ENCODE measurements around the gene SPR. TPM values are rescaled to one million over a fixed set of nuclear protein-coding genes. Genes with fewer than 3 reads are reported as not detected.

Gene SPR
- polyA plus RNA-seq, 2 of the 4 experiments (the other 2 are of a cell fraction) = 88.5 to 138 TPM

DNA sequence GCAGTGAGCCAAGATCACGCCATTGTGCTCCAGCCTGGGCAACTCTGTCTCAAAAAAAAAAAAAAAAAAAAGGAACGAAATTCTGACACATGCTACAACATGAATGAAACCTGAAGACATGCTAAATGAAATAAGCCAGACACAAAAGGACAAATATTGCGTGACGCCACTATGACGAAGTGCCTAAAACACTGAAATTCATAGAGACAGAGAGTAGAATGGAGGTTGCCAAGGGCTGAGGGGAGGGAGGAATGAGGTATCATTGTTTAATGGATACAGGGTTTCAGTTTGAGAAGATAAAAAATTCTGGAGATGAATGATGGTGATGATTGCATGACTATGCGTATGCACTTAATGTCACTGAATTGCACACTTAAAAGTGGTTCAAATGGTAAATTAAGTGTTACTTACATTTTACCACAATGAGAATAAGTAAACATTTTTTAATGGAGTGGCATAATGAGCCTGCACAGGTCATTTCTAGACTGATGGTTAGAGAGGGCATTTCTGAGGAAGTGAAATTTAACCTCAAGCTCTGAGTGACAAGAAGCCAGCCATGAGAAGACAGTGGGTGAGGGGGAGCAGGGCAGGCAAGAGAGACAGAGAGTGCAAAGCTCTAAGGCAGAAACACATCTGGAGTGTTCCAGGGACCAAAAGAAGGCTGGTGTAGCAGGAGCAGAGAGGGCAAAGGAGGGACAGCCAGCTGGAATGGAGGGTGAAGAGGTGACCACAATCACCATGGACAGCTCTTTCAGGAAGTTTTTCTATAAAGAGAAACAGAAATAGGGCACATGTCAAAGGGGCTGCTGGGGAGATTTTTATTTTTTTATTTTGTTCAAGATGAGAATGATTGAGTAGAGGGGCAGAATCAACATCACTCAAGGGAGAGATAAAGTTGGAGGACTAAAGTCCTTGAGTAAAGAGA, 40.8 kb upstream of the SPR start:
- POLR2A ChIA-PET = no interaction called here

DNA sequence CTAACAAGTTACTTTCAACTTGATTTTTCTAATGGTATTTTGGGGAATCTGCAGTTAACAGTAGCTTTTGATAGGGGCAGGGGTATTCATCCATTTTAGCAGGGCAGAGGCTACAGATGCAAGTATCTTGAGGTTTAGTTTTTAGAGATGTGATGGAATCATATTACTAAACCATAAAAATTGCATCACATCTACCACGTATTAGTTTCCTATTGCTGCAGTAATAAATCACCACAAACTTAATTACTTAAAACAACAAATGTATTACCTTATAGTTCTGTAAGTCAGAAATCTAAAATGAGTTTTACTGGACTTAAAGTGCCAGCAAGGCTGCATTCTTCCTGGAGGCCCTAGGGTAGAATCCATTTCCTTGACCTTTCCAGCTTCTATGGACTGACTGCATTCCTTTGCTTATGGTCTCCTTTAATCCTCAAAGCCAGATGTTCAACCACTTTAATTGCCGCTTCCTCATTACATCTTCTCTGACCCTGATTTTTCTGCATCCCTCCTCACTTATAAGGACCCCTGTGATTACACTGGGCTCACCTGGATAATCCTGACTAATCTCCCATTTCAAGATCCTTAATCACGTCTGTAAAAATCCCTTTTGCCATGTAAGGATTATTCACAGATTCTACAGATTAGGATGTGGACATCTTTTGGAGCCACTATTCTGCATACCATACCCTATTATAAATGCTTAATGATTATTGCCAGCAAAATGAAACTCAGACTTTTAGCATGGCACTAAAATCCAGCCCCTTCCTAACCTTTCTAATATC, 39.5 kb upstream of the SPR start:
- Histone ChIP-seq H3K4me2 (no peak overlapping the region), H3K4me3 (no peak overlapping the region), H3K4me1 (no peaks in the 10 kb centered on the region), H3K9me3 (no peaks in the 10 kb centered on the region), H3K27ac (no peak overlapping the region)
- ATAC-seq = no peak
- TF ChIP-seq, protein P1, sequence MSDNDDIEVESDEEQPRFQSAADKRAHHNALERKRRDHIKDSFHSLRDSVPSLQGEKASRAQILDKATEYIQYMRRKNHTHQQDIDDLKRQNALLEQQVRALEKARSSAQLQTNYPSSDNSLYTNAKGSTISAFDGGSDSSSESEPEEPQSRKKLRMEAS (IDR thresholded peaks at IDR 0.05) = no peak
- TF ChIP-seq ZC3H11A (IDR thresholded peaks at IDR 0.05) (no peak), RNF2 (IDR thresholded peaks at IDR 0.05; ENCODE audit: borderline replicate concordance, low read depth) (no peak)
- no peak for DNase-seq (ENCODE audit: low read depth in 1 of 2, low spot score in 1 of 2)
- 38% methylated on average over 3 of the region's 3 CpGs for WGBS (ENCODE audit: missing lambda C conversion rate)
- no peak for FAIRE-seq
- POLR2A ChIA-PET = no interaction called here
- CTCF ChIA-PET = interaction anchor here (1.0 to 6.6 kb wide), 3 partner anchors 14 to 76 kb away, joined by 3 to 78 read pairs (median 3); no protein-coding TSS in a partner anchor

More for the DNA sequence above, 40.8 kb upstream of the SPR start:
- H3K4me2 ChIP-seq = no peak overlapping the region
- no peak for ATAC-seq
- DNase-seq (ENCODE audit: low read depth in 1 of 2, low spot score in 1 of 2) = no peak
- no peak for FAIRE-seq
- no peak overlapping the region for H3K27ac ChIP-seq
- 63% methylated on average over 6 of the region's 6 CpGs for WGBS (ENCODE audit: missing lambda C conversion rate)
- H3K4me3 ChIP-seq = no peak overlapping the region
- H3K9me3 ChIP-seq = no peaks in the 10 kb centered on the region
- H3K4me1 ChIP-seq = no peaks in the 10 kb centered on the region
- TF ChIP-seq, protein P2, sequence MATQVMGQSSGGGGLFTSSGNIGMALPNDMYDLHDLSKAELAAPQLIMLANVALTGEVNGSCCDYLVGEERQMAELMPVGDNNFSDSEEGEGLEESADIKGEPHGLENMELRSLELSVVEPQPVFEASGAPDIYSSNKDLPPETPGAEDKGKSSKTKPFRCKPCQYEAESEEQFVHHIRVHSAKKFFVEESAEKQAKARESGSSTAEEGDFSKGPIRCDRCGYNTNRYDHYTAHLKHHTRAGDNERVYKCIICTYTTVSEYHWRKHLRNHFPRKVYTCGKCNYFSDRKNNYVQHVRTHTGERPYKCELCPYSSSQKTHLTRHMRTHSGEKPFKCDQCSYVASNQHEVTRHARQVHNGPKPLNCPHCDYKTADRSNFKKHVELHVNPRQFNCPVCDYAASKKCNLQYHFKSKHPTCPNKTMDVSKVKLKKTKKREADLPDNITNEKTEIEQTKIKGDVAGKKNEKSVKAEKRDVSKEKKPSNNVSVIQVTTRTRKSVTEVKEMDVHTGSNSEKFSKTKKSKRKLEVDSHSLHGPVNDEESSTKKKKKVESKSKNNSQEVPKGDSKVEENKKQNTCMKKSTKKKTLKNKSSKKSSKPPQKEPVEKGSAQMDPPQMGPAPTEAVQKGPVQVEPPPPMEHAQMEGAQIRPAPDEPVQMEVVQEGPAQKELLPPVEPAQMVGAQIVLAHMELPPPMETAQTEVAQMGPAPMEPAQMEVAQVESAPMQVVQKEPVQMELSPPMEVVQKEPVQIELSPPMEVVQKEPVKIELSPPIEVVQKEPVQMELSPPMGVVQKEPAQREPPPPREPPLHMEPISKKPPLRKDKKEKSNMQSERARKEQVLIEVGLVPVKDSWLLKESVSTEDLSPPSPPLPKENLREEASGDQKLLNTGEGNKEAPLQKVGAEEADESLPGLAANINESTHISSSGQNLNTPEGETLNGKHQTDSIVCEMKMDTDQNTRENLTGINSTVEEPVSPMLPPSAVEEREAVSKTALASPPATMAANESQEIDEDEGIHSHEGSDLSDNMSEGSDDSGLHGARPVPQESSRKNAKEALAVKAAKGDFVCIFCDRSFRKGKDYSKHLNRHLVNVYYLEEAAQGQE (IDR thresholded peaks at IDR 0.05) = peak; percentile 78
- TF ChIP-seq MYC (IDR thresholded peaks at IDR 0.05; ENCODE audit: borderline replicate concordance, low read length) (no peak), MAZ (IDR thresholded peaks at IDR 0.05; ENCODE audit: borderline replicate concordance, low read depth, low read length) (no peak)
- CTCF ChIA-PET = interaction anchor here (0.8 to 6.6 kb wide), 6 partner anchors 9 to 79 kb away, joined by 3 to 78 read pairs (median 4); no protein-coding TSS in a partner anchor

DNA sequence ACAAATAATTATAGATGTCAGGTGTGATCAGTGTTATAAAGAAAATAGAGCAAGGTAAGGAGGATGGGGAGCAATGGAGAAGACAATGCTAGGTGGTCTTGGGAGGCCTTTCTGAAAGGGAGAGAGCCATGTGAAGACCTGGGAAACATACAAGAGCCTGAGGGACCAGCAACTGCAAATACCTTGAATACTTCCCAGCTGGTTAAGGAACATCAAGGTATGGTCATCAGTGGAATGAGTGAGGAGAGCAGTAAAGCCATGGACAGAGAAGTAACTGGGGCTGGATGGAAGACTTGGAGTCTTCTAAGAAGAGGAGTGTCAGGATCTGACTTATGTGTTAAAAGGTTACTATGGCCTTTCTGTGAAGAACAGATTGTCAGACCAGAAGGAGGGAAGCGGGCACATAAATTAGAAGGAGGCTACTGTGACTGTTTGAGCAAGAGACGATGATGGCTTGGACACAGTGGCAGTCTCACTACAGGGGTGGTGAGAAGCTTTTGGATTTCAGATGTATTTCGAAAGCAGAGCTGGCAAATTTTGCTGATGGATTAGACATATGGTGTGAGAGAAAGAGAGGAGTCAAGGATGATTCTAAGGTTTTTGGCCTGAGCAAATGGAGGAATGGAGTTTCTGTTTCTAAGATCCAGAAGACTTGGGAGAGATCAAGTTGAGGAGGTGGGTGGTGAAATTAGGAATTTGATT, 38.6 kb upstream of the SPR start:
- CTCF ChIA-PET = interaction anchor here (6.6 kb wide), 1 partner anchor 13 kb away, joined by 78 read pairs; no protein-coding TSS in a partner anchor
- FAIRE-seq = no peak
- 45% methylated on average over 3 of the region's 3 CpGs for WGBS (ENCODE audit: missing lambda C conversion rate)

DNA sequence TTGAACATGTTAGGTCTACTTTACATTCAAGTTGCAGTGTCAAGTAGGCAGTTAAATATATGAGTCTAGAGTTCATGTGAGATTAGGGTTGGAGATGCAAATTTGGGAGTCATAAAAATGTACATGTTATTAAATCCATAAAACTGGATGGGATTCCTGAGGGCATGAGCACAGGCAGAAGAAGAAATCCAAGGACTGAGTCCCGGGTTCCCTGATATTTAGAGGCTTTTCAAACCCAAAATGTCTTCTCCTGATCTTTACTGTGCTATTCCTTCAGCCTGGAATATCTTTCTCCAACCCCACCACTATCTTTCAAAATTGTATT, 38.1 kb upstream of the SPR start:
- H3K4me1 ChIP-seq = no peaks in the 10 kb centered on the region

More for the DNA sequence above, 38.6 kb upstream of the SPR start:
- Histone ChIP-seq H3K4me2 (no peak overlapping the region), H3K4me1 (no peaks in the 10 kb centered on the region), H3K4me3 (no peak overlapping the region), H3K9me3 (no peaks in the 10 kb centered on the region), H3K27ac (no peak overlapping the region)
- DNase-seq (ENCODE audit: low read depth in 1 of 2, low spot score in 1 of 2) (no peak), ATAC-seq (no peak)
- POLR2A ChIA-PET = no interaction called here
- TF ChIP-seq EHF (CRISPR knock-in tag; IDR thresholded peaks at IDR 0.05) = no peak
- TF ChIP-seq CEBPB (IDR thresholded peaks at IDR 0.05) = no peak
- no peak for TF ChIP-seq CBX8 (IDR thresholded peaks at IDR 0.05)

More for the DNA sequence above, 38.1 kb upstream of the SPR start:
- 4% methylated on average over 1 of the region's 1 CpG for WGBS (ENCODE audit: missing lambda C conversion rate)
- Histone ChIP-seq H3K9me3 (no peaks in the 10 kb centered on the region), H3K27ac (no peak overlapping the region), H3K4me3 (no peak overlapping the region), H3K4me2 (no peak overlapping the region)
- FAIRE-seq (no peak), DNase-seq (ENCODE audit: low read depth in 1 of 2, low spot score in 1 of 2) (no peak), ATAC-seq (no peak)
- POLR2A ChIA-PET = no interaction called here
- no peak for TF ChIP-seq HOXB13 (CRISPR knock-in tag; IDR thresholded peaks at IDR 0.05; ENCODE audit: low read depth)
- no peak for TF ChIP-seq ZFP36 (IDR thresholded peaks at IDR 0.05; ENCODE audit: borderline replicate concordance, partially characterized antibody)
- TF ChIP-seq EHMT2 (IDR thresholded peaks at IDR 0.05; ENCODE audit: low read depth) = no peak
- no peak for TF ChIP-seq HOXA7 (CRISPR knock-in tag; IDR thresholded peaks at IDR 0.05)
- no peak for TF ChIP-seq ZC3H11A (IDR thresholded peaks at IDR 0.05)
- TF ChIP-seq, protein P3, sequence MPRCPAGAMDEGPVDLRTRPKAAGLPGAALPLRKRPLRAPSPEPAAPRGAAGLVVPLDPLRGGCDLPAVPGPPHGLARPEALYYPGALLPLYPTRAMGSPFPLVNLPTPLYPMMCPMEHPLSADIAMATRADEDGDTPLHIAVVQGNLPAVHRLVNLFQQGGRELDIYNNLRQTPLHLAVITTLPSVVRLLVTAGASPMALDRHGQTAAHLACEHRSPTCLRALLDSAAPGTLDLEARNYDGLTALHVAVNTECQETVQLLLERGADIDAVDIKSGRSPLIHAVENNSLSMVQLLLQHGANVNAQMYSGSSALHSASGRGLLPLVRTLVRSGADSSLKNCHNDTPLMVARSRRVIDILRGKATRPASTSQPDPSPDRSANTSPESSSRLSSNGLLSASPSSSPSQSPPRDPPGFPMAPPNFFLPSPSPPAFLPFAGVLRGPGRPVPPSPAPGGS (IDR thresholded peaks at IDR 0.05) = no peak
- TF ChIP-seq RFX5 (IDR thresholded peaks at IDR 0.05) = no peak
- TF ChIP-seq TFCP2L1 (CRISPR knock-in tag; IDR thresholded peaks at IDR 0.05) = no peak
- no peak for TF ChIP-seq FOSB (CRISPR knock-in tag; IDR thresholded peaks at IDR 0.05)
- TF ChIP-seq KDM1A (IDR thresholded peaks at IDR 0.05; ENCODE audit: low read depth) = no peak
- CTCF ChIA-PET = interaction anchor here (1.0 to 6.6 kb wide), 2 partner anchors 8 to 13 kb away, joined by 4 to 78 read pairs; no protein-coding TSS in a partner anchor

Data from A549 (cell line).